Activated CD8-positive, alpha-beta memory T cell treated with anti-CD3 and anti-CD28 coated beads, Interleukin-2, amount 50 U/mL, for 4 hours (primary cell): ENCODE measurements around the gene ACACA.
"Not testable (repeated sequence)": the region's sequence is repeated elsewhere in the genome, so short reads cannot be mapped to it uniquely, and the experiment has no call there.

Source experiments
- DNase-seq: peaks from one replicate; pipeline ENCODE4 v3.0.0-alpha.2; 2020

Gene ACACA

GRCh38 chr17:37088913-37089312 is 317.7 kb downstream of the ACACA start:
- DNase-seq, result no peak

DNA sequence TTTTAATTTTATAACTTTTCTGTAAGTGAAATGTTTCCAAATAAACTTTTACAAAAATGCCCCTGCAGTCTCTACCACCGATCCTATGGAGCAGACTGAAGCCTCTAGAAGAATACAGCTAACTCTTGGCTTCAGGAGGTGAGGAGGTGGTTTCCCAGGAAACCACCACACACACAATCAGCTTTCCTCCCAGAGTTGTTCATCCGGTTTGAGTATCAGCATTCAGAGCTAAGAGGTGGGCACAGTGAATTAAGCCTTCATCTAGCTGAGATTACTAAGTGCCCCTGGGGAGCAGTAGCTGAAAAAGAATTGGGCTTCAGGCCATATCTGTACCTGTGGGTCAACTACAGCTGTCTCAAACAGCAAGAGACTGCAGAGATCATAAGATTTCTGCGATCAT is 318.2 kb downstream of the ACACA start:
- DNase-seq, result no peak

DNA sequence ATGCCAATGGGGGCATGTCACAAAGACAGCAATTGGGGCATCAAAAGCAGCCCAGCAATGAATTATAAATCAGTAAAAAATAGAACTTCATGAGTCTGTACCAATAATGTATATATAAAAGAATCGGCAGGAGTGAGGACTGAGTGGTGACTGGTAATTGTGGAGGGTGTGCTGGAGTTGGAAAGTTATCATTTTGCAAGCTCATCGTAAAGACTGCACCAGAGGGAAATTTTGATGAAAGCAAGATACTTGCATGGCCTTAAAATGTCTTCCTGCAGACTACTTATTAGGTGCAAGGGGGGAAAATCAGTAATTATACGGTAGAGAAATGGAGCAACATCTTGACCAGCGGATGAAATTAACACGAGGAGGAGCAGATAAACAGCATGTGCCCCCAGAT is 319.0 kb downstream of the ACACA start:
- no peak for DNase-seq

DNA sequence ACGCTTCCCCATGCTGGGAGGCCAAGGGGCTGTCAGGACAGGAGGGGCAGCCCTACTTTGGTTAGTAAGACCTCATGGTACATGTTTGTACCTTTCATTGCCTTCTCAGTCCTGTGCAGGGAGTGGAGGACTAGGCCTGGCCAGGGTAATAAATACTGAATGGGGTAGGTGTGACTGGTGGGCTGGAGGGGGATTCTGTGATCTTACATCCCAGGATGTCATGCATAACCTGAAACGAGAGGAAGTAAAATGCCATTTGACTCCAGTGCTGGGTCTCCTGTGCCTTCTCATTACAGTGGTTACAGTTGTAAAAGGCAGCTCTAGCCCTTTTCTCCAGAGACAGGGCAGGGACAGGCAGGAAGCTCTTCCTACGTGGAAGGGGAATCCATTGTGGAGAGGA is 319.7 kb downstream of the ACACA start:
- DNase-seq, result no peak

DNA sequence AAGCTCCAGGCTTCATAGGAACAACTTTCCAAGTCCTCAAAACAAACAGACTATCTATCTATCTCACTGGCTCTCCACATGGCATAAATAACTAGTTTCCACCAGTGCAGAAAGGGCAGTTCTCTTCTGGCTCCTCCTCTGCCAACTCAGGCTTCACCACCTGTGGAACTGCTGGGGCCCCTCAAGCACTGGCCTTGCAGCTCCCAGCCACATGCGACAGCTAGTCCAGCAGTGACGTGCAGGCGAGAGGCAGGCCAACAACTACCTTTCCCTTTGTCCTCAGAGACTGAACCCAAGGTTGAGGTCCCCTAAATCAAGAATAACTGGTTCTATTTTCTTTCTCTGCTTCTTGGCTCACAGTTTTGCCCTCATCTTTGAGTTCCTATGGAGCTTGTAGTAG is 320.3 kb downstream of the ACACA start:
- DNase-seq, result no peak

DNA sequence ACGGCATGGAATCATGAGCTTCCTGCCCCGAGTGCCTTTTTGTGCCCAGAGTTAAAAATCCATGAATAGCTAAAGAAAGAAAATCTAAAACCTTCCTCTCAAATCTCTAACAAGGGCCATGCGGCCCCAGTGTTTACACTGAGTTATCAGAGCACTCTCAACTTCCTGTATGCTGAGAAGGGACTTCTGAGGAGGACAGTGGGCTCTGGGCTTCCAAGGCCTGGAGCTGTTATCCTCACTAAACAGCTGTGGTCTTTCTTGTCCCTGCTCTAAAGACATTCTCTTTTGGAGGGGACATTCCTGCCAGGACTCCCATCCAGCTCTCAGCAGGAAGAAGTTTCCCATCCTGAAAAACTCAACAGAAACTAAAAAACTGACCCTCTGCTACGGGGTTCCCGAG is 322.3 kb downstream of the ACACA start:
- no peak for DNase-seq

DNA sequence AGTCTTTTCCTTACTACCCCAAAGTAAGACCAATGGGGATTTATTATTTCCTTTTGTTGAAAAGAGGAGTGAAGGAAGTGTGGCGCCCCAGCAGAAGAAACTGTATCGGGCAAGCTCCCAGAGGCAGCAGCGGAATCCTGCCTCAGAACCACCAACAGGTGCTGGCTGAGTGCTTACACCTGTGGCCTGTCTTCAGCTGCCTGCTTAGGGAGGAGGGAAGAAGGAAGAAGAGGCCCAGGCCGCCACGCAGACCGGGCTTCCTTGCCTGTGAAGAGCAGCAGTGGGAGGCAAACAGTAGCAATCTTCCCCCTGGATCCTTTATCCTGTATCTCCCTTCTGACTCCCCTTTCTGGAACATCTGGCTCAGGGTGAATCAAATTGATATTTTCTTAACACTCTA is 323.2 kb downstream of the ACACA start:
- DNase-seq, result no peak

DNA sequence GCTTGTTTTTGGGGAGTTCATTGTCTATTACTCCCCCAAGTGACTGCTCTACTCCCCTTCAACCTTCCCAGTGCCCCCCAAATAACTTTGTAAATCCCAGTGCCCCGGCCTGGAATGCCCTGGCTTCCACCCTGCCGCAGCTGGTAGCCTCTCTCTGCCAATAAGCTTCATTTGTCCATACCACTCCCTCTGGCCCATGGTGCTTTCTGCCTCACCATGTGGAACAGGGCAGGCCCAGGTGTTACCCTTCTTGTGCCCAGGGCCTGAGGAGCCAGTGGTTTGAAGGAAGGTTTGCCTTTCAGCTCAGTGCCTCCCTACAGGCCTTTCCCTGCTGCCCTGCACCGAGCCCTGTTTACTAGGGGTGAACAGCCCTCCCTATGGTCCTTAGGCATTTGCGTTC is 323.7 kb downstream of the ACACA start:
- no peak for DNase-seq

DNA sequence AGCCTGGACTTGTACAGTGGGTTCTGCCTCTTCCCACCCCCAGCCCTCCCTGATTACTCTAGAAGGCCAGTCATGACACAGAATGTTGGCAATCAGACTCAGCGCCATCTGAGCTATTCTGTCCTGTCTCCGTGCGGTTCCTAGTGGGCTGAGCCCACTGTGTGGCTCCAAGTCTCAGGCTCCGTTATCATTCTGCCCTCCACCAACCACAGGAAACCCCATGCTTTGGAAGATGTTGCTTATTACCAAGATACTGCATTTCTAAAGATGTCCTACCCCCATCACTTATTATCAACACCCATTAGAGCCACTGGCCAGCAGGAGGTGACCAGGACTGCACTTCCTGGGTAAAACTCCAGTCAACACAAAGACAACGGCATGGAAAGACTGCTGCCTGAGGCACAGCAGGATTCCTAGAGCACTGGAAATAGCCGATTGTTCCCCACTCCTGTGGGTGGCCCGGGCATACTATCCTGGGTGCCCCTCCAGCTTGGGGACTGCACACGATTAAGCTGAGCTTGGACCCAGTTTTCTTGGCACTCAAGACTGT is 324.2 kb downstream of the ACACA start:
- DNase-seq, result no peak

DNA sequence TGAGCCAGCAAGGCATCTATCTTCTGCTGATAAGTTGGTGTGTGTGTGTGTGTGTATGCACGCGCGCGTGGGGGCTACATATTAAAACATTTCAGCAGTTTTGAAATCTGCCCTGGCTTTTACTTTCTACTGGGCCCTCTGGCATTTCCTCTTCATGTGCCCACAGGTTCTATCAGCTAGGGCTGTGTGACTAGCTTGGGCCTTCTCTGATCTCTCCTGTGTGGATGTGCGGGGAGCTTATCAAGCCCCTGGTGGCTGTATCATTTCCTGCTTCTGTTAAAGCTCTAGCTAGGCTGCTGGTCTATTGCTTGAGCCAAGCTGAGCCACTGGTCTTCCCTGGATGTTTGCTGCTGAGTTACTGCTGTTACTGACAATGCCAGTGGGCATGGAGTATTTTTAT is 325.3 kb downstream of the ACACA start:
- no peak for DNase-seq

GRCh38 chr17:37079735-37080134 is 326.9 kb downstream of the ACACA start:
- no peak for DNase-seq

DNA sequence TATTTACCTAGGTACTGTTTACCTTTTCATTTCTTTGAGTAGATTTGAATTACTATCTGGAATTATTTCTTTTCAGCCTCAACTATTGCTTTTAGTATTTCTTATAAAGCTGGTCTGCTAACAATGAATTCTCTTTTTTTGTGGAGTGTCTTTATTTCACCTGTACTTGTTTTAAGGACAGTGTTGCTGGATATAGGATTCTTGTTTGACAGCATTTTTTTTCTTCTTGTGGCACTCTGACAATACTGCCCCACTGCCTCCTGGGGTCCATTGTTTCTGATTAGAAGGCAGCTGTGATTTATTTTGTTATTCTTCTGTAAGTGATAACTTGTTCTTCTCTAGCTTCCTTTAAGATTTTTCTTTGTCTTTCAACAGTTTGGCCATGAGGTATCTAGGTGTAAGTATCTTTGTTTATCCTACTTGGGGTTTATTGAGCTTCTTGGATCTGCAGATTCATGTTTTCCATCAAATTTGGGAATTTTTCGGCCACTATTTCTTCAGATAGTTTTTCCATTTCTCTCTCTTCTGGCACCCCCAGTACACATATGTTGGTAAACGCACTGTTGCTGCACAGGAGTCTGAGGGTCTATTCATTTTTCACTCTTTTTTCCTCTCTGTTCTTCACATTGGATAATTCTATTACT is 327.4 kb downstream of the ACACA start:
- DNase-seq, result no peak

- not testable (repeated sequence) for DNase-seq
Measured at GRCh38 chr17:37073464-37073863, 333.2 kb downstream of the ACACA start.

- no peak for DNase-seq
Measured at GRCh38 chr17:37069087-37069486, 337.5 kb downstream of the ACACA start.

DNA sequence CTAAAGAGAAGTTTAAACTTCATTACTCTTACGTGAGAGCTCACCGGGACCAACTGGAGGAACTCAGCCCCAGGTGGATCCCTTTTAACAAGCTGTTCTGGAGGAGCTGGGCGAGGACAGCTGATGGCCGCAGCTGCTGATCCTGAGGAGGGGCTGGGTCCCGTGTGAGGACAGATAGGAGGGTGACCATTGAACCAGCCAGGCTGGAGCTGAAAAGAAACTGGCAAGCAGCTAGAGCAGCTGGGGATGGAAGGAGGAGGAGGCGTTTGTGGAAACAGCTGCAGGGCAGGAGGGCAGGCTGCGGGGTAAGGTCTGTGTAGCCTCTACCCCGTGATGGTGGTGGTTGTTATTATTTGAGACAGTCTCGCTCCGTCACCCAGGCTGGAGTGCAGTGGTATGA is 338.4 kb downstream of the ACACA start:
- DNase-seq, result no peak

DNA sequence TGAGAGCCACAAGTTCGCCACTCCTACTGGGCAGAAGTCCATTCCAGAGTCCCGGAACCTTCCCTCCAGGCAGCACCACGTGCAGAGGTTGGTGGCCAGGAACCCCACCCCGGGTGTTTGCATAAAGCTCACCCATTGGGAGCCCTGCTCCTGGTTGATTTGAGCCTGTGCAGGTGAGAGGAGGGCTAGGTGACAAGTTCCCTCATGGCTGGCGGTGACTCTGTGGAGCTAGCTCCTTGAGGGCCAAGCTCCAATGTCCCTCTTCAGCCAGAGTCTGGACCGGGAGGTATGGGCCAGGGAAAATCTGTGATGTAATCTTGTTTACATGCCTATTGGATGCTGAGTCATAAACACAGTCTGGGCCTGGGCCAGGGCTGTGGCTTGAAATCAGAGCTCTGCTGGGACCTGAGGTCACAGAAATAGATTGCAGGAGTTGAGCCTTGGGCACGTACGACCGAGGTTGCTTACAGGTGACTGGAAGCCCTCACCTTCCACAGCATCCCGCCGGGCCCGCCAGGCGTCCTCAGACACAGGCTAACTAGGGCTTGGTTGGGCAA is 339.0 kb downstream of the ACACA start:
- no peak for DNase-seq

DNA sequence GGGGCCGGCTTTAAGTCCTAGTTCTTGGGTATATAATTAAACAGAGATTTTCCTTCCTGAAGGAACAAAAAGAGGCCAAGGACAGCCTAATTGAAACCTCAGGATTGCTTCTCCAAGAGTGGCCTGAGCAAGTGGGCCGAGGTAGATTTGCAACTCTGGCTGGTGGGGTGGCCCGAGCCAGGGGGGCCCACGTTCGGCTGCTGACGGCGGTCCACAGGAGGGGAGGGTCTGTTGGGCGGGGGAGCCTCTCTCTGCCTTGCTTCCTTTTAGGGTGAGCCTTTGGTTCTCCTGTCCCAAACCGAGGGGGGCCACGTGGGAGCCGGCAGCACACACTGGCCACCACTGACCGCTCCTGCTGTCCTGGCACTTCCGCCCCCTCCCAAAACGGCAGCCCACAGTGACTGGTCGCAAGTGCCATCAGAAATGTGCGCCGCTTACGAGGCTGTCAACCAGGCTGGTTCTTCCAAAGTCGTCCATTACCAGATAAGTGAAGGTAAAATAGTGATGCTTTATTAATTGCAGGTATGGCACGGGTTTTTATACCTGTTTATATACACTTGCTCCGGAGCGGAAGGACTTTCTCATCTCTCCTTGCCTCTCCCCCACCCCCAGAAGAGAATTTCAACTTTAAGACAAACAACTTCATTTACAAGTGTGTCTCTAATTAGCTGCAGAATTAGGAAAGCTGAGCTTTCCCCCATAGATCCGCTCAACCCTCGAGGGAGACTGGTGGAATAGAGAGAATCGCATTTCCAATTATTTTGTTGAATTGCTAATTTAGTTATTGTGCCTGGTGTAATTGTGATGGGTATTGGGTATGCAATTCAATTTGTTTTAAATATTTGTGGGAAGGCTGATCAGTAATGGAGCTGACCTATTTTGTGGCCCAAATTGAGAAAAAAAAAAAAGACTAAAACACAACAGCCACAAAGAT is 340.0 kb downstream of the ACACA start:
- no peak for DNase-seq

DNA sequence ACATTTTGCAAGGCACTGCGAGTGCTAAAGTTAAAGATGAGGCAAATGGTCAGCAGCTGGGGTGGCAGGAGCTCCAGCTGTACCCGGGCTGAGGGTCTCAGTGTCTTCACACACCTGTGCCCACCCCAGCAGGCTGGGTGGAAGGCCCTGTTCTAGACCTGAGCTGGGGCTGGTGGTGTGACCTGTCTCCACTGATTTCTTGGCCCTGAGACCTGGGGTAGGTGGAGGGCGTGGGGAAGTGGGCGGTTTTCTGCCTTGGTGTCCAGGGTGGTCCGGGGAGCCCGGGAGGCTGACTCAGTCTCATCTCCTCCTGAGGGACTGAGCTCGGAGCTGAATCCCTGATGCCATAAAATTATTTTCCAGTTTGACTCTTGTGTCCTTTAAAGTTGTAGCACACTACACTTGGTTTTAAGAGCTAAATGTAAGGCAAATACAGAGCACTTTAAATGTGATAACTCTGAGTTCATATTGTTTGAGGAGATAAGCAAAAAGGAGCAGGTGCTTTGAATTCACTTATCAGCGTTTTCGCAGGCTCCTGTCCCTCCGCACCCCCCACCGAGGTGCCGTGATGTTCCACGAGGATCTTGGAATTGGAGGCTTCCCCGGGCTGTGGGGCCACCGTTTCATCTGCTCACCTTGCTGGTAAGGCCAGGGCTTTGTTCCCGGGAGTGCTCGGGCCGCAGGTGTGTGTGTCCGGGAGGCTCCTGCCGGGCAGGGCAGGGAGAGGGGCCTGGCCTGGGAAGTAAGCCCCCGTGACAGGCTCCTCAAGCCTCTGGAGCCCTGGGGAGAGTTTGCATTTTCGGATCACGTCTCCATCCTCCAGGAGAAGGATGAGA is 340.9 kb downstream of the ACACA start:
- no peak for DNase-seq

- no peak for DNase-seq
Measured at GRCh38 chr17:37064956-37065355, 341.7 kb downstream of the ACACA start.

DNA sequence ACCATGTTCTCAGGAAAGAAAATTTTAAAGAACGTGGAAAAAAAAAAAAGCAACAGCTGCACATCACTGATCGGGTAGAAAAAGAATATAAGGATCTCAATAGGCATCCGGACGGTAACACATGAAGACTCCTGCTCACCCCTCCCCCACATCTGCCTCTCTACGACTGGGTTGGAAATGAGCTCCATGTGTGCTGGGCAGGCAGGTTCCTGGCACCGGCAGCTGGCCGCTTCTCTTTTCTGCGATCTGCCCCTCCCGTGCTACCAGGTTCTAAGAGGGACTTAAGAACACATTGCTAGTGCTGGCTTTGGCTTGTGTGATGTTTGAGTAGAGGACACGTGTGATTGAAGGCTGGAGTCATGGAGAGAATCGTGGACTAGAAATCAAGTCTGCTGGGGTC is 342.4 kb downstream of the ACACA start:
- DNase-seq, result no peak

- DNase-seq, result no peak
Measured at GRCh38 chr17:37062021-37062420, 344.6 kb downstream of the ACACA start.

- DNase-seq, result no peak
Measured at GRCh38 chr17:37060928-37061327, 345.7 kb downstream of the ACACA start.

- DNase-seq, result no peak
Measured at GRCh38 chr17:37060094-37060493, 346.5 kb downstream of the ACACA start.
